Renal cortical epithelial cell (primary cell): ENCODE data around the gene CRB1. TPM values are rescaled to one million over a fixed set of nuclear protein-coding genes. Genes with fewer than 3 reads are reported as not detected.

ENCODE experiments used
- DNase-seq: peaks from one replicate; pipeline ENCODE4 v3.0.0-alpha.2; 2011; ENCODE audit warnings: low read depth
- total RNA-seq: library from RNA; depleted of rRNA; stranded (reverse); fragments of >200 nt; gene quantifications from 2 replicates; pipeline ENCODE4 v1.2.3, GENCODE V29; 2014

Gene CRB1
- total RNA-seq, 1 donor from 2014 or later = 0.25 TPM

- peak; percentile 26 for DNase-seq
These were observed 35.4 kb downstream of the CRB1 start for GRCh38 chr1:197303463-197303862.

DNA sequence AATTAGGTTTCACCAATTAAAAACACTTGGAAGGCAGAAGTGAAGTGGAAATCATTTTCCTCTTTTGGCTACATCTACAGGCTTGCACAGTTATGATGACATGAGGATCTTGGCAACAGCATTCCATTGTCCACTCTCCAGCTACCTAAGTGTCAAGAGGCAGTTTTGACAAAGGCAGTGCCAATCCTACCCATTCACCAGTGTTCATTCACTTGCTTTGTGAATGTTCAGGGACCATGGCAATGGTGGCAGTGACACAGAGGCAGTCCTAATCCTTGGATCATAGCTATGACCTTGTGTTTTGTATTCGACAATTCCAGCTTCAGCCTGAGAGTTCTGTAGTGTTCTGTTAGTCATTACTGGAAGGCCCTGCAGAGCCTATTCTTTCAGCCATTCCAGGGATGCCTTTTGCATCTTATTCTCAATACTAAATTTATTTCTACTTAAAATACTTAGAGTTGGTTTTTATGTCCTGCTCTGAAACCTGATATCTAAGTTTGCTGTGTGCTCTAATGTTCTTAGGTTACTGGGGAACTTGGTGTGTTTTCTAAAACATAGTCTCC, 36.7 kb downstream of the CRB1 start:
- peak; percentile 46 for DNase-seq

- no peak for DNase-seq
These were observed 37.9 kb downstream of the CRB1 start for GRCh38 chr1:197305925-197306324.

GRCh38 chr1:197306381-197307062, 38.5 kb downstream of the CRB1 start:
- no peak for DNase-seq

DNA sequence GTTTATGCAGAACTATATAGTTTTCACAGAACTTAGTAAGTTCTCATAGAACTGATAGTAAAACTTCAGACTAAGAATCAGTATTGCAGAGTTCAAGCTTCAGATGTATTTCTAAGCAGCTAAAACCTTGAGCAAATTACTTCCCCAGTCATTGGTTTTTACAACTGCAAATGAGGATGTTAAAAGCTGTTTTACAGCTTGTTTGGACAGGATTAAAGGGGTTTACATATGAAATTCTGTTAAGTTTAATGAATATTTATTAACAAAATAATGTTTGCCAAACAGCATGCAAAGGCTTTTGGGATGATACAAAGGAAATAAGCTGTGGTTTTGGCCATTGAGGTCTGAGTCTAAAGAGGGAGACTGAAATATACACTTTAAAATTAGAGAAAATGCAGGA, 39.1 kb downstream of the CRB1 start:
- DNase-seq = peak; percentile 57

DNA sequence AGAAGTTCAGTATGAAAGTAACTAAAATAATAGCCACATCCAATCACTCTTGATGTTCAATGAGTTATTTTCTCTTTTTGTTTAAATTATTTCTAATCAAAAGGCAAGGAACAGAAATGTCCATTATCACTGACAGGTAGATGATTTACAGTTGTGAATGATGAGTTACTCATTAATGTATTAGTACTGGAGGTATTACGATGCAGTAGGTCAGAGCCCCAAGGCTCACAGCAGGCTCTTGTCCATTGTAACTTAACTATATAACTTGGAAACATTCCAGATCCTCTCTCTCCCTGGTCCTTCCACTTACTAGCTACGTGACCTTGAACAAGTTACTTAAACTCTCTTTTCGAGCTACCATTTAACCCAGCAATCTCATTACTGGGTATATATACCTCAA, 39.5 kb downstream of the CRB1 start:
- peak; percentile 93 for DNase-seq

GRCh38 chr1:197311081-197311480, 43.0 kb downstream of the CRB1 start:
- no peak for DNase-seq

- DNase-seq = no peak
These were observed 44.1 kb downstream of the CRB1 start for GRCh38 chr1:197312163-197312562.

GRCh38 chr1:197313713-197314112, 45.7 kb downstream of the CRB1 start:
- DNase-seq = peak; percentile 75

GRCh38 chr1:197314682-197315081, 46.6 kb downstream of the CRB1 start:
- DNase-seq = no peak

- no peak for DNase-seq
These were observed 51.6 kb downstream of the CRB1 start for GRCh38 chr1:197319631-197320030.

DNA sequence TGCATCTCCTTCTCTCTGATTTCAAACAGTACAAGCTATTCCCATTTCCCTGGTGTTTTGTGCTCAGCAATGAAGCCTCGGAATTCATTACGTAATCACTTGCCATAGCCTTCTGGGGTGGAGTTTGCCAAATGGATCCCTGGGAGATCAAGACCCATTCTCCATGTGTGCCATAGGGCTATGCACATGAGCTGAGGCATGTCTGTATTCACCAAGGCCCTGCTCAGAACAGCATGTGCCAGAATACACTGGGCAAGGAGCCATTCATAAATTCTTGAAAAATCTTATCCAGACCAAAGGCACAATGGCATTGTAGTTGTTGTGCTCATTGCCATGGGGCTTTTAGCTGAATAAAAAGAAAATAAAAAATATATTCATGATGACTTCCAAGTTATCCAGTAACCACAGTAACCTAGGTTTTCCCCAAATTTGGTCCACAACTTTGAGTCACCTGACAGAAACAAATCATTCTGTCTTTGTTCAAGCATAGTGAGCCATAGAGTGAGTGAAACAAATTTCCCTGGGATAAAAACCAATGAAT, 53.0 kb downstream of the CRB1 start:
- DNase-seq = peak; percentile 99

DNA sequence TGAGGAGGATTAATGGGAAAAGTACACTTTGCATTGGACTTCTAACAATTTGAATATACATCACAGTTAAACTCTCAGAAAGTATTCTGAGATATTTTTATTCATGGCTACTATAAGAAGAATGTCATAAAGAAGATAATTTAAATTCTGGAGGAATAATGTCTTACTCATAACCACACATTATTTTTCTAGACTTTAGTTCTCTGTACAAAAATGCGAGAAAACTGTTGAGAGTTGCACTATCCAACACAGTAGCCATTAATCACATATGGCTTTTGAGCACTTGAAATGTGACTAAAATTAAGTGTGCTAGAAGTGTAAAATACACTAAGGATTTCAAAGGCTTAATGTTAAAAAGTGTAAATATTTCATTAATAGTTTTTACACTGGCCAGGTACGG, 53.8 kb downstream of the CRB1 start:
- no peak for DNase-seq

- DNase-seq = peak; percentile 29
These were observed 59.8 kb downstream of the CRB1 start for GRCh38 chr1:197327776-197328364.

- no peak for DNase-seq
These were observed 62.2 kb downstream of the CRB1 start for GRCh38 chr1:197330213-197330612.

DNA sequence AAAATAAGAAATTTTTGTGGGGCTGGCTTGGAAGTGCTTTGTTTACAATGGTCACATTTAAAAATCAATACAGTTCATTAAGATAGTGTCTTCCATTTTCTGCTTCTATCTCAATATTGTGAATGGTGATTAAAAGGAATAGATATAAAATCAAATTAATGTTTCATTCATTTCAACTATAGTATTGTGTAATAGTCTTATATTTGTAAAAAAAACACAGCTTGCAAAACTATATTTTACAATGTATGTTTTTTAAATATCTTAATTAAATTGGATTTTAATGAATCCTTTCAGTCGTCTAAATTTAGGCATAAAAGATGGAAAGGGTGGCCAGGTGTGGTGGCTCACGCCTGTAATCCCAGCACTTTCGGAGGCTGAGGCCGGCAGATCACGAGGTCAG, 63.5 kb downstream of the CRB1 start:
- no peak for DNase-seq

DNA sequence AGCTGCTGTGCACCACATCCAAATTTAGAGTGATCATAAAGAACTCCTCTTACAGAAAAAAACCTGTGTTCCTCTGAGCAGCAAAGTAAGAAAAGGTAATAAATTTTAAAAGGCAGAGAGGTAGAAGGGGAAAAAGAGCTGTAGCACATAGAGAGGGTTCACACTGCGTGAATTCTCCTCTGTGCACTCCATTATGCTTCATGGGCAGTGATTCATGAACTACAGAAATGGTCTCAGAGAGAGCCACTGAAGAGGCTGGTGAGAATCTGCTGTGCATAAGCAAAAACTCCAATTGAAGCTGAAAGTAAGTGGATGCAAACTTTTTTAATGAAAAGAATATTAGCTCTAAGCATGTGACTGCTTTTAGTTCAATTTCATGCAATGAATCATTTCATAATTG, 65.0 kb downstream of the CRB1 start:
- DNase-seq = no peak

DNA sequence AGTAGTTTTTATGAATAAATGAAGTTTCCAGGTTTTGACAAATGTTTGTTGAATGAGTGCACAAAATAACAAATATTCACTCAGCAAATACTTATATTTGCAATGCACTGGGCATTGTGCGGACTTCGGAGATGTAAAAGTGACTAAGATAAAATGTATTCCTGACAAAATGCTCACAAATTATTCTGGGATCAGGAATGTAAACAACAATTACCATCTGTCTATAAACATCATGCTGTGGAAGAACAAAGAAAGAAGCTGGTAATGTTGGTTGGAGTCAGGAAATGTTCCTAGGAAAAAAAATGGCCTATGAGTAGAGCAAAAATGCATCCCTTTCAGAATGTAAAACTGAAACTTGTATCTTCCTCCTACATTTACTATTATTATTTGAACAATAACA, 68.5 kb downstream of the CRB1 start:
- no peak for DNase-seq

DNA sequence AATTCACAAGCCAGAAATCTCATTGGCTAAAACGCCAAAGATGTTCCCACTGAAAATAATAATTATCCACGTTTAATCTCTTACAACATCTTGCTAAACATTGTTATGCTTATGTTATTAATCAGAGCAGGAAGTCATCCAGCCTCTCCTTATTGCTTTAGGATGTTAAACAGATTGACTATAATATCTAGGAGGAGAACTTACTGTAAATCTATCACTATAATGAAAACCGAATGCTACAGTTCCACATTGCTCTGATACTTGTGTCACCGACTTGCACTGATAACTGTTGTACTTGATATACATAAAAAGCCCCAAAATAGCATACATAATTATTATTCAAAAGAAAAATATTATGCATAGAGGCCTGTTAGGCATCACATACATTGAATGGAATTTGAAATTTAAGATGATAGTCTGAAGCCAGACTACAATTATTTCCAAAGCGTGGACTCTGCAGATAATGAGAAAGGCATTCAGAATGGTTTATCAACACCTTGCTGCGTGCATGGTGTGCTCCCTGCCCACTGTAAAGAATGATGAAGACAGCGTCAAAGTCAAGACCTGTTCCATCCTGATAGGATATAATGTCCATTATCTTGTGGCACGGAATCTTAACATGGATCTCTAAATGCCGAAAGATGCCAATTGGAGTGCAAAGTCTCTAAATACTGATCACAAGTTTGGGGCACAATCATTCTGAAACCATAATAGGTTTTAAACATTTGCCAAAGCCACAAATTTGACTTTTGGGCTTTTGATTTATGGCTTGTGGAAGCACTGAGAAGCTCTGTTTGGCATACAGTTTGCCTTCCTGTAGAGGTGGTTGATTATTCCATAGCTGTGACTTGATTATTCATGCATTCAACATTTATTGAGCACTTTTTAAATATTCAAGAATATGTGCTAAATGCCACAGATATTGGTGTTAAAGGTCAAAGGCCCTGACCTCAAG, 71.3 kb downstream of the CRB1 start:
- DNase-seq = no peak

- no peak for DNase-seq
These were observed 73.6 kb downstream of the CRB1 start for GRCh38 chr1:197341626-197342025.

DNA sequence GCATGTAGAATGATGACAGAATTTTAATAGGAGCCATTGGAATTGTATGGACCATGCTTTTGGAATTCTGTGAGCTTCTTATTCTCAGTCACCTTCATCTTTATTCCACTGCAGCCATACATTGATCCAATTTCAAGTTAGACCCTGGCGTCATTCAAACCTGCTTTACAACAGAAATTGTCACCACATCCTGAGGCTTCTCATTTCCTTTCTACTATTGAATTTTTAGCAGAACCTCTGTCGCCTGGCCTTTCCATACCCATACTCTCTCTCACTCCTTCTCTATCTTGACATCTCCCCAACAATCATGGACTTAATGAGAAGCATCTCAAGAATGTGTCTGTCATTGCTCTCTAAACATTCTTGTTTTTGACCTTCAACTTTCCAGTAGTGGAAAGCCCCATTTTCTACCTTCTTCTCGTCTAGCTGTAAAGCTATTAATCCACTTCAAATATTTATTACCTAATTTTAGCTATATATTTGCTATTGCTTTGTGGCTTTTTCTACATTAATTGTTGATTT, 74.1 kb downstream of the CRB1 start:
- no peak for DNase-seq

DNA sequence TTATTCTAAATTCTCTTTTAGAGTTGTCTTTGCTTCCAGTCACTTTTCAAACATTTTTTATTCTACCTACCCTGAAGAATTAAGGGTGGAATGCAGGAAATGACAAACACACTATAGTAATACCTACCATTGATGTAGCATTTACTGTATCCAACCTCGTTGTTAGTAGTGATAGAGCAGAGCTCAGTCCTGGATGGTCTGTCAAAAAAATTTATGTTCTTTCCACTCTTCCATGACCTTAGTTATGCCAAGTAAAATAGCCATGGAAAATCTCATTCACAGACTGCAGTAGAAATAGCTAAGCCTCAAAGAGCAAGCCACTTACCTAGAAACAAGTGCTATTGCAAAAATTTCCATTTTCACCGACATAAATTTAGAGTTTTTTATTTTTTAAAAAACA, 74.6 kb downstream of the CRB1 start:
- no peak for DNase-seq
